K562 (cell line): ENCODE measurements around the gene COLEC12. TPM values are rescaled to one million over a fixed set of nuclear protein-coding genes. Genes with fewer than 3 reads are reported as not detected.

Experiments used
- ARID1B ChIP-seq: fragments of 450-650 bp; IDR thresholded peaks from 2 replicates; pipeline ENCODE4 v1.6.1; 2016; ENCODE audit warnings: antibody characterized with exemption, mild to moderate bottlenecking, inconsistent platforms
- C11orf30 ChIP-seq: fragments of 450-650 bp; IDR thresholded peaks from 2 replicates; pipeline ENCODE4 v1.6.1; 2016; ENCODE audit warnings: low read depth, mild to moderate bottlenecking
- FOXJ2 ChIP-seq: fragments of 200-800 bp; sonication (Bioruptor generic); IDR thresholded peaks from 2 replicates; pipeline ENCODE4 v1.6.1; 2016; ENCODE audit warnings: missing genetic modification characterization, missing compliant biosample characterization
- HLTF ChIP-seq: fragments of 450-650 bp; IDR thresholded peaks from 2 replicates; pipeline ENCODE4 v1.6.1; 2016
- MAFF ChIP-seq: IDR thresholded peaks from 2 replicates; pipeline ENCODE4 v1.6.1; 2012; ENCODE audit warnings: low read length, improper control_type of control experiment
- MAFG ChIP-seq: fragments of 450-650 bp; conservative IDR thresholded peaks from 2 replicates; pipeline ENCODE4 v1.6.1; 2016; ENCODE audit warnings: missing genetic modification characterization, missing compliant biosample characterization
- MAFK ChIP-seq: IDR thresholded peaks from 2 replicates; pipeline ENCODE4 v1.6.1; 2011; ENCODE audit warnings: low read length, improper control_type of control experiment
- TCF3 ChIP-seq: sonication (generic); formaldehyde crosslinking; IDR thresholded peaks from 2 replicates; pipeline ENCODE4 v1.4.0; 2020; ENCODE audit warnings: mild to moderate bottlenecking, missing genetic modification reagents
- ZNF316 ChIP-seq: fragments of 450-650 bp; IDR thresholded peaks from 2 replicates; pipeline ENCODE4 v1.6.1; 2016
- ZNF592 ChIP-seq: fragments of 450-650 bp; IDR thresholded peaks from 2 replicates; pipeline ENCODE4 v1.6.1; 2017; ENCODE audit warnings: antibody characterized with exemption, mild to moderate bottlenecking
- polyA plus RNA-seq, 8 experiments: library from polyadenylated mRNA; depleted of rRNA in 4 of 8; stranded (reverse) in 5 of 8; unstranded in 3 of 8; fragments of >200 nt; fragmentation: Nextera tagmentation in 2 of 8; fragmentation: Illumina TruSeq in 1 of 8; extraction: Ambion mirVana in 2 of 8; extraction: Trizol in 1 of 8; gene quantifications; 2 replicates each; pipeline versions ENCODE4 v1.2.1 to v1.2.3, GENCODE V29; 2011 to 2014; ENCODE audit warnings: inconsistent platforms in 1 of 8, missing spikeins in 1 of 8
- total RNA-seq, 7 experiments: library from RNA; depleted of rRNA in 6 of 7; stranded (reverse); fragments of >200 nt in 6 of 7; fragmentation: Illumina TruSeq in 2 of 7; extraction: Trizol in 2 of 7; gene quantifications; 2 replicates each; pipeline versions ENCODE4 v1.2.1 to v1.2.3, GENCODE V29; 2011 to 2021; ENCODE audit warnings: low replicate concordance in 1 of 7

The COLEC12 gene
- total and polyA plus RNA-seq, 9 of the 15 experiments (the other 6 are each of a cell fraction or from before 2014, with no cell fraction given), result 0.04 TPM; not detected in 8

- TF ChIP-seq TCF3 (CRISPR knock-in tag) (no peak), FOXJ2 (tag) (0 out of 2 replicates have a peak, but pooled peaks have one; percentile 11), C11orf30 (peak; percentile 76), ZNF592 (peak; percentile 67; the same call in 1 of the 2 replicates), MAFF (peak; percentile 59; the same call in 1 of the 2 replicates), ZNF316 (peak; percentile 80), ARID1B (0 out of 2 replicates have a peak, but pooled peaks have one; percentile 7), MAFG (peak; percentile 86), HLTF (no peak), MAFK (peak; percentile 52; the same call in 1 of the 2 replicates)
- TF ChIP-seq, all 486 proteins: peak for 15
Observed at GRCh38 chr18:297936-298335, 202.6 kb downstream of the COLEC12 start (continued).
